Measurements from ENCODE around the gene BLMH. TPM values are rescaled to one million over a fixed set of nuclear protein-coding genes. Genes with fewer than 3 reads are reported as not detected.

BLMH gene
- total and polyA plus RNA-seq, 2 donors (not counting 3 experiments of a cell fraction or from before 2014, with no cell fraction given): 24.6 to 65.8 TPM

- Histone ChIP-seq H2AFZ (ENCODE audit: low read depth, low read length) (no peak overlapping the region), H3K4me3 (replicated peaks in 1 of 3; ENCODE audit: insufficient read depth in 1 of 3, low read depth in 1 of 3, low read length in 3 of 3) (no peak overlapping the region)
- CTCF ChIA-PET: interaction anchor here (1.0 to 5.2 kb wide), 16 partner anchors 9 to 146 kb away, joined by 3 to 73 read pairs (median 5); no protein-coding TSS in a partner anchor
These were observed 54.3 kb downstream of the BLMH start for GRCh38 chr17:30237296-30238002.

More at GRCh38 chr17:30237296-30238002, 54.3 kb downstream of the BLMH start:
- Histone ChIP-seq H3K9ac (replicated peaks; ENCODE audit: extremely low read depth, insufficient read depth, low read length) (no peak overlapping the region), H3K27me3 (ENCODE audit: control insufficient read depth in 2 of 2, insufficient read depth in 2 of 2, low read length in 2 of 2) (peaks cover 49 to 51% of the 10 kb centered on the region in 2 experiments), H3K9me1 (replicated peaks; ENCODE audit: control insufficient read depth, extremely low read depth, insufficient read depth, low read length) (no peaks in the 10 kb centered on the region), H3K4me1 (ENCODE audit: control insufficient read depth, extremely low read depth, insufficient read depth, low read length) (peaks cover 8% of the 10 kb centered on the region), H3K79me2 (ENCODE audit: control insufficient read depth, insufficient read depth, low read length) (no peaks in the 10 kb centered on the region), H3K4me2 (ENCODE audit: insufficient read depth, low read length) (no peak overlapping the region), H3K27ac (ENCODE audit: insufficient read depth, low read depth, low read length) (no peak overlapping the region), H3K9me3 (replicated peaks; ENCODE audit: control insufficient read depth, insufficient read depth, low read length) (no peaks in the 10 kb centered on the region), H4K20me1 (replicated peaks; ENCODE audit: control insufficient read depth, extremely low read depth, insufficient read depth, low read length) (no peaks in the 10 kb centered on the region), H3K36me3 (ENCODE audit: control insufficient read depth in 2 of 2, extremely low read depth in 1 of 2, insufficient read depth in 2 of 2, low read length in 2 of 2) (no peaks in the 10 kb centered on the region)
- dilution Hi-C loops (cut with MboI; ENCODE audit: extremely low pct_ligation_motif_present, low sequenced_read_pairs) (no loop called here), intact Hi-C loops (cut with micrococcal nuclease) (loop anchor here (1.0 to 5.0 kb wide), 2 partner anchors 110 to 133 kb away; no protein-coding TSS in a partner anchor)
- DNase-seq (ENCODE audit: low read depth, low spot score) (no peak), FAIRE-seq (no peak)
- POLR2A ChIA-PET: no interaction called here
- no TSS peak for BruUV-seq (replicated peaks)
- no peak for TF ChIP-seq MAX (IDR thresholded peaks at IDR 0.05; ENCODE audit: insufficient read depth, insufficient read length)
- no peak for TF ChIP-seq MYC (IDR thresholded peaks at IDR 0.05; ENCODE audit: low read depth, low read length)
- no peak for TF ChIP-seq FOS (IDR thresholded peaks at IDR 0.05; ENCODE audit: borderline replicate concordance, insufficient read depth, low read length)
- no peak for TF ChIP-seq JUN (IDR thresholded peaks at IDR 0.05; ENCODE audit: borderline replicate concordance, insufficient read depth, insufficient read length, low read depth)
- TF ChIP-seq POLR2AphosphoS5 (IDR thresholded peaks at IDR 0.05; ENCODE audit: insufficient read depth, low read depth, low read length): no peak
- no peak for TF ChIP-seq POLR2A (IDR thresholded peaks at IDR 0.05; ENCODE audit: low read depth, low read length)
- TF ChIP-seq EZH2 (IDR thresholded peaks at IDR 0.05; ENCODE audit: borderline replicate concordance, low read depth, low read length, severe bottlenecking): no peak
- TF ChIP-seq GATA2 (IDR thresholded peaks at IDR 0.05; ENCODE audit: insufficient read depth, insufficient read length, low read depth, low read length): no peak
- no peak for TF ChIP-seq CTCF (IDR thresholded peaks at IDR 0.05; ENCODE audit: extremely low read depth in 1 of 2, insufficient read depth in 1 of 2, low read depth in 1 of 2, low read length in 2 of 2)

All from endothelial cell of umbilical vein (primary cell).